NCI-H146 (cell line): ENCODE measurements around the gene LOXL1.
"Not testable (repeated sequence)": the region's sequence is repeated elsewhere in the genome, so short reads cannot be mapped to it uniquely, and the experiment has no call there.

ENCODE experiments used
- DNase-seq: peaks from one replicate; lab custom pipeline; 2025; lab: John Stamatoyannopoulos, UW

The LOXL1 gene

DNA sequence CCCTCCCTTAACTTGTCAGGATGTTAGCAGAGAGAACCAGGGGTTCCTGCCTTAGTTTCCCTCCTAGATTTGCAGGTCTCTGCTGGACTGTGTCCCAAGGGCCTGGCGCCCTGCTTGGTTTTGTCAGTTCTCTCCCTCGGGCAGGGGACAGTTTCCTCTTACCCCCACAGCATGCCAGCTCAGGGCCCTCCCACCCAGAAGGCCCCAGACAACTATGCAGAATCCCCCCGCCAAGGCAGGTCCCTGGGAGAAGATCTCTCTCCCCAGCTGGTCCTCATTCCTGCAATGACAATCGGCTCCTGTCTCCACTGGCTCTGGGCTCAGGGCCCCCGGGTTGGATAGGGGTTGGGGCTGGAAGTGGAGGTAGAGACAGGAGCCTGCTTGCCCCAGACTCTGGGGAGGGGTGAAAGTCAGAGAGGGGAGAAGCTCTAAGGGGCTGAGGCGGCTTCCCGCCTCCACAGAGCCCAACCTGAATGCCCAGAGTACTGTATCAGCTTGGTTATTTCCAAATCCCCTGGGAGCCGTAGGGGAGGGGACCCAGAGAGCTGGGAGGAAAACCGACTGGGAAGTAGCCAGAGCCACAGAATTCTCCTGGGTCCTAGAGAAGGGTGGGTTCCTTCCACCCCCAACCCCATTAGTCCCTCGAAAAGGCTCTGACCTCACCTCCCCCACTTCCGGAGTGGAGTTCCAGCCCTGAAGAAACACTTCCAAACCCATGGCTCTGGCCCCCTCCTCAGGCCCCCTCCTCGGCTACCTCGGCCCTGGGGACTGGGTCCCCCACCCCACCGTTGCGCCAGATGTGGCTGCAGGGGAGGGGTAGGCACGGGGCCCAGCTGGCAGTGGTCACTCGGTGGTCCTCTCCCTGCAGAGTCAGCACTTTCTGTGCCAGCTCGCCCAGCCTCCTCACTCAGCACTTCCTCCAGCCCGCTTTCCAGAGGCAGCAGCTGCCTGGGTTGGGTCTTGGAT, 3.8 kb upstream of the LOXL1 start:
- DNase-seq: no peak

DNA sequence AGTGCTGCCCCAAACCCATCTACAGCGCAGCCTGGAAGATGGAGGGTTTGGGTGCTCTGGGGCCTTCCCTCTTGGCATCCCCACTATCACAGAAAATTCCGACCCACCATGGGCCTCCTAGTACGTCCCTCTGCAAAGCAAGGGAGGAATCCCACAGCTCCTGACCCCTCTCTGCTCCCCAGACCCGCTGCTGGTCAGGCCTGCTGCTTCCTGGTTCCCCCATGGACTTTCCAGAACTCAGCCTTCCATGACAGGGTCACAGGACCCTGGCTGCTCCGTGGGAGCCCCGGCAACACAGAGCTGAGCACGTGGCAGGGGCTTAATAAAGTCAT, 3.1 kb upstream of the LOXL1 start:
- no peak for DNase-seq

DNA sequence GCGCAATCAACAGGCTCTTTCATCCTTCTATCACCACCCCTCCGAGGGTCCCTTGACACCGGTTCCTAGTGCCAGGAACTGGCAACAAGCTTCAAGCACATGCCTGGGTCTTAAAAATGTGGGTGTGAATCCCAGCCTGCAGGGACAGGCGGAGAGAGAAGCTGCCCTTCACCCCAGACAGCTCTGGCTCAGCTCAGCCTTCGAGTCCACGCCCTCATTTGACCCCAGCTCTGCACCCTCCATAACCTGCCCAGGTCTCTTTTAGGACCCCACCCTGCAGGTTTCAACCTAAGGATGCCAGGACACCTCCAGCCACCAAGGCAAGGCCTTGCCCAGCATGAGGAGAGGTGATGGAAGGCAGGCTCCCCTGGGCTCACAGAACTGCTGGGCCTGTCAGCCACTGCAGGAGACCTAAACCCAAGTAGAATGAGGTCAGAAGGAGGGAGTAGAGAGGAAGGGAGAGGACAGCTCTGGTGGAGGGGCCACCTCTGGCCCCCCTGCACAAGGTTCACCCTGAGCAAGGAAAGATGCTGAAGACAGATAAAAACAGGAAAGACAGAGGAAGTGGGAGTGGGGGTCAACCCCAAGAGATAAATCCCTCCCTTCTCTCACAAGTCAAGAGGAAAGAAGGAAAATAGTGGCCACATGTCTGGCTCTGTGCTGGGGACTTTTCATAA, 2.6 kb upstream of the LOXL1 start:
- DNase-seq: no peak

DNA sequence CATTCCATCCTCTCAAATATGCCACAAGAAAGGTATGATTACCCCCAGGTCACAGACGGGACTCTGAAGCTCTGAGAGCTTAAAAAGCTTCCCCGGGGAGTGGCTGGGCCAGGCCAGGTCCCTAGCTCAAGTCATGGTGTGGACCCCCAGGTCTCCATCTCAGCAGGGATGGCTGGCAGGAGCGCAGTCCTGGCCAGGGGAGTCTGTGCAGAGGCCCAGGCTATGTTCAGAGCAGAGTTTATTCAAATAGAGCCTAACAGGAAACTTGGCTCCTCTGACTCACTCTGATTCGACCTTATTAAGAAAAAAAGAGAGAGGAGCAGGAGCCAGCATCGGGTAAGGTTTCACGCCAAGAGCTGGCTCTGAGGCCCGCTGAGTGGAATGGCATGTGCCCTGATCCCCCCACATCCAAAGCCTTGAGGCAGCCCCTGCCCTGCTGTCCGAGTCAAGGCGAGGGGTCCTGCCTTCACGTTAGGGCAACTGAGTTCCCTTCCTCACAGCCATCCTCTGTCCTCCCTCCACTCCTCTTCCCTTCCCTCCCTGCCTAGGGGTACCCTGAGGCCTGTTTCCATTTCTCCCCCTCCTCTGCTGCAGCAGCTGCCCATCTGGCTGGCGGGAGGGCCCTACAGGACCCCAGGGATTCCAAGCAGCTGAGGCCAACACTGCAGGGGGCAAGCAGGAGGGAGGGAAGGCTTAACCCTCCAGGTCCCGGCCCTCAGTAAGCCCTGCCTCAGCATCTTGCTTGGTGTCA, 1.9 kb upstream of the LOXL1 start:
- peak; percentile 15 for DNase-seq

DNA sequence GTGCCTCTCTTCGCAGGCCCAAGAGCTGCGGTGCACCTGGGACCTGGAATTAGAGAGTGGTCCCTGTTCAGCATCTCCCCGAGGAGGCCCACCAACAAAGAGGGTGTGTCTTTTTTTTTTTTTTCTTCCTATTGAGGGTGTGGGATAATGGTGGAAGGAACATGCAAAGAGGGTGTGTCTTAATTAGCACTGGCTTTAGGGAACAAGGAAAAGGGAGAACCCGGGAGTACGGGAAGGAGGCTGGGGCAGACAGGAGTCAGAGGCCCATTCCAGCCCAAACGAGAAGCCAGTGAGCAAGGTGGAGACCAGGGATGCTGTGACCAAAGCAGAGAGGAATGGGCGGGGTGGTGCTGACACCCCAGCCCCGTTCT, 429 bp upstream of the LOXL1 start:
- DNase-seq: no peak

DNA sequence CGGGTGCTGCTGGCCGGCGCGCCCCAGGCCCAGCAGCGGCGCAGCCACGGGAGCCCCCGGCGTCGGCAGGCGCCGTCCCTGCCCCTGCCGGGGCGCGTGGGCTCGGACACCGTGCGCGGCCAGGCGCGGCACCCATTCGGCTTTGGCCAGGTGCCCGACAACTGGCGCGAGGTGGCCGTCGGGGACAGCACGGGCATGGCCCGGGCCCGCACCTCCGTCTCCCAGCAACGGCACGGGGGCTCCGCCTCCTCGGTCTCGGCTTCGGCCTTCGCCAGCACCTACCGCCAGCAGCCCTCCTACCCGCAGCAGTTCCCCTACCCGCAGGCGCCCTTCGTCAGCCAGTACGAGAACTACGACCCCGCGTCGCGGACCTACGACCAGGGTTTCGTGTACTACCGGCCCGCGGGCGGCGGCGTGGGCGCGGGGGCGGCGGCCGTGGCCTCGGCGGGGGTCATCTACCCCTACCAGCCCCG, 777 bp downstream of the LOXL1 start:
- peak; percentile 70 for DNase-seq

DNA sequence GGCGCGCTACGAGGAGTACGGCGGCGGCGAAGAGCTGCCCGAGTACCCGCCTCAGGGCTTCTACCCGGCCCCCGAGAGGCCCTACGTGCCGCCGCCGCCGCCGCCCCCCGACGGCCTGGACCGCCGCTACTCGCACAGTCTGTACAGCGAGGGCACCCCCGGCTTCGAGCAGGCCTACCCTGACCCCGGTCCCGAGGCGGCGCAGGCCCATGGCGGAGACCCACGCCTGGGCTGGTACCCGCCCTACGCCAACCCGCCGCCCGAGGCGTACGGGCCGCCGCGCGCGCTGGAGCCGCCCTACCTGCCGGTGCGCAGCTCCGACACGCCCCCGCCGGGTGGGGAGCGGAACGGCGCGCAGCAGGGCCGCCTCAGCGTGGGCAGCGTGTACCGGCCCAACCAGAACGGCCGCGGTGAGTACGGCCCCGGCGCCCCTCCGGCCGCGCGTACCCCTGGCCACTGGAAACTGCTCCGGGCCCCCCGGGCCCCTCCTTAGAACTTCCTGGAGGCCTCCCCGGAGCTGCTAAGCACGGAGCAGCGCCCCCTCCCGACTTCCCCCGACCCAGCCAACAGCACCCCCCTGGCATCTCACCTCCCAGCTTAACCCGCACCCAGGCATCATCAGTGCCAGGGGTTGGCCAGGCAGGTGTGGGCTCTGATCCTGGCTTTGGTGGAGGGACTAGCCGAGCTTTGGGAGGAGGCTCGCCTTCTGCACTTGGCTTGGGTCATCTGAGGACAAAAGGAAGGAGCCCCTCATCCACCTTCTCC, 1.4 kb downstream of the LOXL1 start:
- DNase-seq: peak; percentile 60

DNA sequence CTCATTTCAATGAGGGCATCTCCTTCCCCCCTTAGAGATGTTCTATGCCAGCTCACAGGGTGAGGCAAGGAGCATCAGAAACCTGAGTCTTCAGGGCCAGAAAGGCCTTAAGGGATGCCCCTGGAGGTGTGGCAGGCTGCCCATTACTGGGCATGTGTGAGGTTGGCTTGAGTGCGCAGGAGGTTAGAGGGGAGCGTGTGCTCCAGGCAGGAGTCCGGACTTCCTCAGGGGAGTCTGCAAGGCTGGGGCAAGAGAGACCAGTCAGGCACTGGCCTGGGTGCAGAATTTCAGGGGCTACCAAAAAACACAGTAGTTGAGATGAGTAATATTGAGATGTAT, 1.9 kb downstream of the LOXL1 start:
- peak; percentile 10 for DNase-seq

DNA sequence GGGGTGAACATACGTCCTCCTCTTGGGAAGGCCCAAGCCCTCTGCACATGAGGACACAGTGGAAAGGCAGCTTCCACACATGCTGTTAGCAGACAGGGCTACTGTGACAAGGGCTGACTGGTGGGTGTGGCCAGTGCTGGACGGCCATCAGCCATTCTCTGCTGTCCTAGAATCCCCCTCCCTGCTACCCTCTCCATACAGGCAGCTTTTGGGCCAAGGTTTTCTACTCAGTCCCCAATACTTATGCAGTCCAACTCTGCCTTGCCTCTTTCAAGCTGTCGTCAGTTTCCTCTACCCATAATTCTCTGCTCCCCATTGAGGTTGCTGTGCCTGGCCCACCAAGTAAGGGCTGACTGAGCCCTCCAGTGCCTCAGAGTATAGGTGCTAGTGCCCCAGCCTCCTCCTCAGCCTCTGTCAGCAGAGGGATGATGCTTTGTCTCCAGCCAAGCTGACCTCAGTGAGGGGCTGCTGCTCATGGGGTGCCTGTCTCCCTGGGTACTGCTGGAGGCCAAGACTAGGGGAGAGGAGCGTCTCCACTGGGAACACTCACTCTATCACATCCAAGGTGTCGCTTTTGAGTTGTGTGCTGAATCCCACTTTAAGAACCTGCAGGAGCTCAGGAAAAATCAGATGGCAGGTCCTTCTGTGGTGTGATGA, 2.8 kb downstream of the LOXL1 start:
- DNase-seq: no peak

DNA sequence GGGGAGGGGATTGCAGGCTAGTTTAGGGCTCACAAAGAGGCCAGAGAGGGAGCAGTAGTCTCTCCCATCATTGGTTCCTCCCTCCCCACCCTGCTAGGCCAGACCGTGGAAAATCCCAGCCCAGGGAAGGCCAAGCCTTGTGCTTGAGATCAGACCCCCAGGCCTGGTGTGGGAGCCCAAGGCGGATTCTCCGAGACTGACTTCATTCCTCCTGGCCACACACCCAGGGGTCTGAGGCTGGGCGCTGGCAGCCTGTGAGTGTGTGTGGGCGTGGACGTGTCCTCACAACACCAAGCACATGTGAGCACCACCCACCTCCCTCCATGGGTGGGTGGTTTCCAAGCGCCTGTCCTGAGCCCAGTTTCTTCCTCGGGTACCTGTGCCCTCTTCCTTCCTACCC, 4.1 kb downstream of the LOXL1 start:
- DNase-seq: no peak

DNA sequence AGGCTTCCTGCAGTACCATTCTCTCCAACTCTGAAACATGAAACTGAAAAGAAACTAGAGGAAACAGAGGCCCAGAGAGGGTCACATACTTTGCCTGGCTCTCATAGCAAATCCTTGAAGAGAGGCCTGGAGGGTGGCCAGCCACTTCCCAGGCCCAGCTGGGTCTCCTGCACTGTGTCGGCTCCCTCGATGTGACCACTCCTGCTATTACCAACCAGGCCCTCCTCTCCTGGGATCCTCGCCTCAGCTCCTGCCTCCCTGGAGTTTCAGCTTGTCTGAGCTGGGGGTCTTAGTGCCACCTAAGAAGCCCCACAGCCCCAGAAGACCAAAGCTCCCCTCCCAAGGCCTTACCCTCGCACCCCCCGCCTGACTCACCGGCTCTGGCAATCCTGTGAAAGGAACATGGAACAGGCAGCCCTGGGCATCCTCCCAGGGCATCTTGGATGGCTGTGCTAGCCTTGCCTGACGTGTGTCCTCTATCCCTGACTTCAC, 4.6 kb downstream of the LOXL1 start:
- no peak for DNase-seq

DNA sequence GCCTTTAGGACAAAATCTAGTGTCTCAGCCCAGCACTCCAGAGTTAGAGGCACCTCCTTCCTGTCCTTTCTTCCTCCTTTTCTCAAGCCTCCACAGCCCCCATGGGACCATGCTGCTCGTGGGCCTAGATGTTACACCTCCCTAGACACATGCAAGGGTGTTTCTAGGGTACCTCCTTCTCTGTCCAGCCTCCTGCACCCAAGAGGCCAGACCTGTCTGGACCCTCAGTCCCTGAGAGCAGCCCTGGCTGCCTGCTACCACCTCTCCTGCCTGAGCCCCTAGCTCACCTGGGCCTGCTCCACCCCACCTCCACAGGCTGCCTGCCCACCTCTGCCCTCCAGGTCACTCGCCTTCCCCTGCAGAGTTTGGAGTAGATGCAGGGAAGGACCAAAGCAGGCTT, 5.2 kb downstream of the LOXL1 start:
- DNase-seq: no peak

DNA sequence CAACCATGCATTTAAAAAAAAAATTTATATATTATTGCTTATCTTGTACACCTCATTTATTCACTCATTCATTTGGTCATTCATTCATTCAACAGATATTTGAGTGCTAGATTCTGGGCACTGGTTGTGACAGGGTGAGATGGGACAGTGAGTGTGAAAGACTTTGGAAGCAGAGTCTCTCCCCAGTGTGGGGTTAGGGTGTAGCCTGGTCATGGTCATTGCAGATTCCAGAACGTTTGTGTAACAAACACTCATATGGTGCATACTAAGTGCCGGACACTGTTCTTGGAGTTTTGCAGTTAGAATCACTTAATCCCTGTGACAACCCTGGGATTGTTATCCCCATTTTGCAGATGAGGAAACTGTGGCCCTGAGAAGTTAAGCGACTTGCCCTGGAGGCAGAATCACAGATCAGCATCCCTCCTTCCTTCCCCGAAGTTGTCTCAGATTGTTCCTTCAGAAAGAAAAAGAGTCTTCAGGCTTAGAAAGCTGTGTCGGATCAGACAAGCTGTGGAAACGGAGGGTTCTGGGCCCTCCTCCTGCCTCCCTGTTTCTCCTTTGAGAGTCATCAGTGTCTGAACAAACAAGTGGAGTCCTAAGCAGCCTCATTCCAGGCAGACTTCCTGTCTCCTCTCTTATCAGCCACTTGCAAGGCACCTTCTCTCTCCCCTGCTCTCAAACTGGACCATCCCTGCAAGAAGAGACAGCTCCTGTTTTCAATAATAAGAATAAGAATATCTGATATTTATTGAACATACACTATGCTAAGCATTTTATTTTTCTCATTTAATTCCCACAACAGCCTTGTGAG, 6.3 kb downstream of the LOXL1 start:
- DNase-seq: no peak

DNA sequence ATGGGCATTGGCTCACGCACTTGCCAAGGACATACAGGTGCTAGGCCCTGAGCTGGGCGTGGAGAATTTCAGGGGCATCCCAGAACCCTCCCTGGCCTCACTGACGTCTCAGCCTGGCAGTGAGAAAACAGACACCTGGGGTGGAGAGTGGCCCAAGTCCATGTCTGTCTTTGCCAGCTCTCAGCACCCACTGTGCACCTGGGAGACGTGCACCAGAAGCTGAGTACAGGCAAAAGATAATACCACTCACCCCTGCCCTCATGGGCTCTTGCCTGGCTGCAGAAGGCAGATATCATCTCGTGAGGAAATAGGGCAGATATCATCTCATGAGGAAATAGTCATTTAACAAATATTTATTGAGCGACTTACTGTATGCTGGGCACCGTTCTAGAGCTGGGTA, 8.0 kb downstream of the LOXL1 start:
- DNase-seq: no peak

DNA sequence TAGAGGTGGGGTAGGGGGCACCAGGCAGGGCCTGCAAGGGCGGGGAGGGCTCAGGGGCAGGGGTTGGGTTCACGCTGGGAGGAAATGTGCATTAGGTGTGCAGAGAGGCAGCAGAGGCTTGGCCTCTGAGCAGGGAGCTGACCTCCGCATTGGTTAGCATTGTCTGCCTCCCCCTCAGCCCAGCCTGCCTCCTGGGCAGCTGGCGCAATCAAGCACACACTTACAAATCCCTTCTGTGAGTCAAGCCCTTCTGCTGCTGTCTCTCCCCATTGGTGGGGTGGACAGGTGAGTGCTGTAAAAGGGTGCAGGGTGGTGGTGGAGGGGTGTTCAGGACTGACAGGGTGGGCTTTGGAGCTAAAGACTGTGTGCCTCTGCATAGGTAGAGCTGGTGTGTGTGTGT, 9.3 kb downstream of the LOXL1 start:
- DNase-seq: peak; percentile 29

DNA sequence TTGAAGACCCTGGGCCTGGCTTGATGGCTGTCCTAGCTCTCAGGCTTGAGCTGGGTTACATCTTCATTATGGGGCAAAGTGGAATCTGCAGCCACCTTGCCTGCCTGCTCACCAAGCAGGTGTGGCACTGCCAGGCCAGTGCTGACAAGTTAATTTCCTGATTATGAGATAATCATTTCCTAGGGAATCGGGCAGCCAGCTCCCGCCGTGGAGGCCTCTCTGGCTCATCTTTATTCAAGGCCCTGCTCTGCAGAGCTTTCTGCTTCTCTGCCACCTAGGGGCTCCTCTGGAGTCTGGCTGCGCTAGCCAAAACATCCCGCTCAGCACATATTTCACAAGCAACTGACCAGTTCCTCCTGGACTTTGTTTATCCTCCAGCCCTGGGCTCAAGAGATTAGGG, 9.9 kb downstream of the LOXL1 start:
- peak; percentile 15 for DNase-seq

DNA sequence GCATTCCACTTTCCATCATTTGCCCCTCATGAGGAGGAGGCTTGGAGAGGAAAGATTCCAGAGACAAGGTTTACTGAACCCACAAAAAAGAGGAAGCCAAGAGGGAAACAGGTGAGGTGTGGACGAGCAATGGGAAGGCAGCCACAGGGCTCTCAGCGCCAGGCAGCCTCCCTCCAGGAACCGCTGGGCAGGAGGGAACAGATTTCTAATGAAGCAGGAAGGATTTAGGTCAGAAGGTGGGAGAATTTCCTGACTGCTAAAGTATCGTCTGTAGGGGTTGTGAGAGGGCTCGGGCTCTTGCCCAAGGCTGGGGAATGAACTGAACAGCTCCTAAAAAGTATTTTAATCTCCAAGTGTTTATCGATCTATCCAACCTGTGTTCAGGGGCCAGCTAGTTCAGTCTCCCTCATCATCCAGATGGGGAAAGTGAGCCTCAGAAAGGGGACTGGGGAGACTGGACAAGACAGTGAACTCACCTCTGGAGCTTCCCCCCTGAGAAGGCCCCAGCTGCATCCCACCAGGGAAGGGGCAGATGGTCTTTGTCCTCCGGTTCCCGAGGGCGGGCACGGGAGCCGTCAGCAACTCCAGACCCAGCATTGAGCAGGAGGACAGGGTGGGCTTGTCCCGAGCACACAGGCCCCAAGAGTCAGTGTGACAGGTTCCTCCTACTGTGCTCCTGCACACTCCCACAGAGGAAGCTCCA, 10.5 kb downstream of the LOXL1 start:
- no peak for DNase-seq

DNA sequence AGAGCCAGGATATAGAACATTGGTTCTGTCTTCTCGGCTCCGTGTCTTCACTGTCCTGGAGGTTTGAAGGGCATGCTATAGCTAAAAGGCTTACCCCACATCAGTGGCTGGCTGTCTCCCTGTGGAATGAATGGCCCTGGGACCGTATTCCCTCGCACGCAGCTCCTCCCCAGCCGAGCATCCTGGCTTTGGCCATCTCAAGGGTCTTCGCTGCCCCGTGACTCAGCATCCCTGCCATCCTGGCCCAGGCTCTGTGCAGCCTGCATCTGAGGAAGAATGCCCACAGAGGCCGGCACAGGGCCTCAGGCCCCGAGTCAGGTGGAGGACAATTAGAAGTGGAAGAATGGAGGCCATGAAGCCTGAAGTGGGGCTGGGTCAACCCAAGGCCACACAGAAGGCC, 11.0 kb downstream of the LOXL1 start:
- DNase-seq: no peak

DNA sequence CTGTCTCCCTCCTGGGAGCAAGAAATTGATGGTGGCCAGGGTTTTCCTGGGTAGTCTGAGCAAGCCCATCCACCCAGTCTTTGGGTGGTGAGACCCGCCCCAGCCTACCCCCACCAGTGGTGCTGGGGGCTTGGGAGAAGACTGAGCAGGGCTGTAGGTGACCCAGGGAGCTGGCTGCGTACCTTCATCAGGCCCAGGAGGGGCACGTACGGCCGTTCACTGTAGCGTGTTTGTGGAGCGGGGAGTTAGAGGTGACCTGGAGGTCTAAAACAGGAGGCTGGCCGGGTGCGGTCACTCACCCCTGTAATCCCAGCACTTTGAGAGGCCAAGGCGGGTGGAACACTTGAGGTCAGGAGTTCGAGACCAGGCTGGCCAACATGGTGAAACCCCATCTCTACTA, 11.5 kb downstream of the LOXL1 start:
- DNase-seq: no peak

DNA sequence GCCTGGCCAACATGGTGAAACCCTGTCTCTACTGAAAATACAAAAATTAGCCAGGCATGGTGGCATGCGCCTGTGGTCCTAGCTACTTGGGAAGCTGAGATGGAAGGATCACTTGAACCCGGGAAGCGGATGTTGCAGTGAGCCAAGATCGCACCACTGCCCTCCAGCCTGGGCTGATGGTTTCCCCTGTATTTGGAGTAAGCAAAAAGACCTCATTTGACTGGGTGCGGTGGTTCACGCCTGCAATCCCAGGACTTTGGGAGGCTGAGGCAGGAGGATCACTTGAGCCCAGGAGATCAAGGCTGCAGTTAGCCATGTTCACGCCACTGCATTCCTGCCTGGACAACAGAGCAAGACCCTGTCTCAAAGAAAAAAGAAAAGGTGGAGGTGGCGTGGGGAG, 12.3 kb downstream of the LOXL1 start:
- DNase-seq: not testable (repeated sequence)
